HEK293T (cell line): Measurements from ENCODE around the gene S100A13.
"Not testable (repeated sequence)": the region's sequence is repeated elsewhere in the genome, so short reads cannot be mapped to it uniquely, and the experiment has no call there.

ENCODE experiments used
- CTCF ChIA-PET: fragments of 350-600 bp; formaldehyde crosslinking; extraction: SDS; loops from one replicate; lab custom pipeline; 2021; ENCODE audit warnings: antibody characterized with exemption, inconsistent platforms; lab: Yijun Ruan, JAX
- POLR2A ChIA-PET: fragments of 350-600 bp; formaldehyde crosslinking; extraction: SDS; loops from one replicate; lab custom pipeline; 2020; ENCODE audit warnings: antibody characterized with exemption, inconsistent platforms; lab: Yijun Ruan, JAX
- DNase-seq: peaks from one replicate; pipeline ENCODE4 v3.0.0; 2012; ENCODE audit warnings: mixed read lengths; ENCODE audit errors: extremely low spot score
- ARNT ChIP-seq: fragments of 450-650 bp; IDR thresholded peaks from 2 replicates; pipeline ENCODE4 v1.6.1; 2017; ENCODE audit warnings: mild to moderate bottlenecking
- BHLHE40 ChIP-seq: fragments of 450-650 bp; IDR thresholded peaks from 2 replicates; pipeline ENCODE4 v1.6.1; 2016; ENCODE audit warnings: mild to moderate bottlenecking, moderate library complexity, borderline replicate concordance
- CTBP1 ChIP-seq: fragments of 450-650 bp; IDR thresholded peaks from 2 replicates; pipeline ENCODE4 v1.6.1; 2016; ENCODE audit warnings: borderline replicate concordance
- ELF4 ChIP-seq: fragments of 450-650 bp; IDR thresholded peaks from 2 replicates; pipeline ENCODE4 v1.6.1; 2017; ENCODE audit warnings: antibody characterized with exemption
- FOXA1 ChIP-seq: fragments of 450-650 bp; IDR thresholded peaks from 2 replicates; pipeline ENCODE4 v1.6.1; 2016; ENCODE audit warnings: mild to moderate bottlenecking
- FOXK2 ChIP-seq: fragments of 450-650 bp; IDR thresholded peaks from 2 replicates; pipeline ENCODE4 v1.6.1; 2016; ENCODE audit warnings: mild to moderate bottlenecking
- FOXM1 ChIP-seq: fragments of 450-650 bp; IDR thresholded peaks from 2 replicates; pipeline ENCODE4 v1.6.1; 2017; ENCODE audit warnings: mild to moderate bottlenecking, borderline replicate concordance
- HDGF ChIP-seq: fragments of 450-650 bp; IDR thresholded peaks from 2 replicates; pipeline ENCODE4 v1.6.1; 2017; ENCODE audit warnings: antibody characterized with exemption, borderline replicate concordance
- L3MBTL2 ChIP-seq: fragments of 450-650 bp; conservative IDR thresholded peaks from 2 replicates; pipeline ENCODE4 v1.6.1; 2016; ENCODE audit warnings: mild to moderate bottlenecking
- LEF1 ChIP-seq: fragments of 450-650 bp; IDR thresholded peaks from 2 replicates; pipeline ENCODE4 v1.6.1; 2017; ENCODE audit warnings: mild to moderate bottlenecking, borderline replicate concordance
- NFRKB ChIP-seq: fragments of 450-650 bp; IDR thresholded peaks from 2 replicates; pipeline ENCODE4 v1.6.1; 2016; ENCODE audit warnings: mild to moderate bottlenecking, moderate library complexity
- SP1 ChIP-seq: fragments of 450-650 bp; IDR thresholded peaks from 2 replicates; pipeline ENCODE4 v1.6.1; 2017
- SUZ12 ChIP-seq: fragments of 450-650 bp; IDR thresholded peaks from 2 replicates; pipeline ENCODE4 v1.6.1; 2016; ENCODE audit warnings: mild to moderate bottlenecking
- TARDBP ChIP-seq: fragments of 450-650 bp; IDR thresholded peaks from 2 replicates; pipeline ENCODE4 v1.6.1; 2016
- ZNF384 ChIP-seq: fragments of 450-650 bp; IDR thresholded peaks from 2 replicates; pipeline ENCODE4 v1.6.1; 2016
- TF ChIP-seq, protein P1 (sequence below): fragments of 450-650 bp; IDR thresholded peaks from 2 replicates; pipeline ENCODE4 v1.6.1; 2016

The S100A13 gene

DNA sequence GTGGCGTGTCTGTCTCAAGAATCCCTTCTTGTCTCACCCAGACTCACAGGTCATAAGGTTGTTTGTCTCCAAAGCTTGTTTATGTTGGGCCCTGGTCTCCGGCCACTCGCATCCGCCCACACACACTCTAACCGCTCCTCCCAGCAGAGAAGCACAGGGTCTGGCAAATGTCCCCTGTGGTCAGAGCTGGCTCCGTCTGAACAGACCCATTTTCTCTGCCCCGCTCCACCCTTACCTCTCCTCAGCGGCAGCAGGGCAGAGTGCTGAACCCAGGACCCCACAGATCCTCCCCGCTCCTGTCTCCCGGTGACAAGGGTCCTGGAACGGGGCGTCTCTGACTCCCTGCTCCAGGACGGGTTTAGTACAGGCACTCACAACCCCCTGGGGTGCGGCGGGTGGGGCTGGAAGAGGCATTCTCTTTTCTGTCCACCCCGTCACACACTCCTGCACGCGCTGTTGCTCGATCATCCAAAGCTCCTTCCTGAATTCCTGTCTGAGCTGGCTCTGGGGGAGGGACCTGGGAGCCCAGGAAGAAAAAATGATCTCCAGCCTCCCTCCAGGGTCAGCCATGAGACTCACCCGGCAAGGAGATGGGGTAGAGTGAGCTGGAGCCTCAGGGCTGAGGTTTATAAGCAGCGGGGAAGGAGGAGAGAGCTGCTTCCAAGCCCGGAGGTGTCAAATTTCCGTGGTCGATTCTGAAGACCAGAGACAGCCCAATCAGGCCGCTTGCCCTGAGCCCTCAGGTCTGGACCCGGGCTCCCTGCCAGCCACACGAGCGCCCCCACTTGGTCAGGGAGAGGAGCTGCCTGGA is at the start of gene S100A13:
Gene S100A13 (minus strand): TSS at position 602 of the 811 bp plus-strand sequence. CDS start 1,033 bp downstream, outside the sequence.
- peak; percentile 94 for DNase-seq
- ChIA-PET POLR2A (interaction anchor here (0.6 to 2.6 kb wide), 40 partner anchors 7 to 364 kb away, joined by 3 to 72 read pairs (median 6); partner anchors contain the start of genes CHTOP, CREB3L4, INTS3 and RPS27), CTCF (interaction anchor here (0.6 to 2.7 kb wide), 32 partner anchors 9 to 272 kb away, joined by 3 to 27 read pairs (median 5); partner anchors contain the start of genes ILF2, S100A14 and S100A16)
- no peak for TF ChIP-seq FOXK2
- TF ChIP-seq L3MBTL2, result peak; percentile 53
- TF ChIP-seq SUZ12, result no peak
- no peak for TF ChIP-seq NFRKB

GRCh38 chr1:153673511-153673910 is 46.2 kb upstream of the S100A13 start:
- CTCF ChIA-PET, result no interaction called here
- no peak for TF ChIP-seq SP1
- TF ChIP-seq, protein P1, sequence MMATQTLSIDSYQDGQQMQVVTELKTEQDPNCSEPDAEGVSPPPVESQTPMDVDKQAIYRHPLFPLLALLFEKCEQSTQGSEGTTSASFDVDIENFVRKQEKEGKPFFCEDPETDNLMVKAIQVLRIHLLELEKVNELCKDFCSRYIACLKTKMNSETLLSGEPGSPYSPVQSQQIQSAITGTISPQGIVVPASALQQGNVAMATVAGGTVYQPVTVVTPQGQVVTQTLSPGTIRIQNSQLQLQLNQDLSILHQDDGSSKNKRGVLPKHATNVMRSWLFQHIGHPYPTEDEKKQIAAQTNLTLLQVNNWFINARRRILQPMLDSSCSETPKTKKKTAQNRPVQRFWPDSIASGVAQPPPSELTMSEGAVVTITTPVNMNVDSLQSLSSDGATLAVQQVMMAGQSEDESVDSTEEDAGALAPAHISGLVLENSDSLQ, result no peak
- TF ChIP-seq HDGF, result no peak
- TF ChIP-seq SUZ12, result no peak
- TF ChIP-seq NFRKB, result no peak
- TF ChIP-seq ELF4, result no peak
- no peak for TF ChIP-seq BHLHE40
- TF ChIP-seq TARDBP, result no peak
- no peak for TF ChIP-seq ZNF384
- TF ChIP-seq ARNT, result no peak
- no peak for TF ChIP-seq FOXK2
- TF ChIP-seq FOXA1, result no peak
- no peak for TF ChIP-seq L3MBTL2
- TF ChIP-seq LEF1, result no peak
- TF ChIP-seq FOXM1, result no peak
- no peak for TF ChIP-seq CTBP1
- DNase-seq, result no peak
- POLR2A ChIA-PET, result interaction anchor here (1.1 kb wide), 1 partner anchor 317 kb away, joined by 4 read pairs; the partner anchor contains the start of gene RPS27

GRCh38 chr1:153671628-153672353 is 44.5 kb upstream of the S100A13 start:
- CTCF ChIA-PET, result interaction anchor here (0.6 to 1.8 kb wide), 10 partner anchors 9 to 333 kb away, joined by 3 to 9 read pairs (median 4); no protein-coding TSS in a partner anchor
- DNase-seq, result not testable (repeated sequence)
- POLR2A ChIA-PET, result interaction anchor here (0.7 to 3.0 kb wide), 14 partner anchors 12 to 323 kb away, joined by 3 to 20 read pairs (median 3); partner anchors contain the start of genes CHTOP, INTS3 and S100A13
- TF ChIP-seq ZNF384, result peak; percentile 82

- CTCF ChIA-PET, result interaction anchor here (0.7 to 1.8 kb wide), 5 partner anchors 10 to 332 kb away, joined by 3 to 4 read pairs (median 4); no protein-coding TSS in a partner anchor
- POLR2A ChIA-PET, result interaction anchor here (0.8 to 3.0 kb wide), 7 partner anchors 12 to 113 kb away, joined by 3 to 20 read pairs (median 3); partner anchors contain the start of genes CHTOP, INTS3 and S100A13
- no peak for TF ChIP-seq SUZ12
- TF ChIP-seq NFRKB, result peak; percentile 70
- TF ChIP-seq ELF4, result peak; percentile 17; the same call in 1 of the 2 replicates
- no peak for TF ChIP-seq LEF1
- TF ChIP-seq CTBP1, result peak; percentile 9; the same call in 1 of the 2 replicates
- TF ChIP-seq, protein P1, result peak; percentile 50; the same call in 1 of the 2 replicates
- peak; percentile 63; the same call in 1 of the 2 replicates for TF ChIP-seq TARDBP
- no peak; the same call in 1 of the 2 replicates for TF ChIP-seq ARNT
- TF ChIP-seq ZNF384, result peak; percentile 80
- no peak for TF ChIP-seq BHLHE40
- TF ChIP-seq FOXA1, result no peak
- no peak for TF ChIP-seq HDGF
- peak; percentile 90 for TF ChIP-seq L3MBTL2
- peak; percentile 64; the same call in 1 of the 2 replicates for TF ChIP-seq FOXM1
- DNase-seq, result peak; percentile 99
Observed at GRCh38 chr1:153670859-153671627, 43.7 kb upstream of the S100A13 start, which contains the start of gene ILF2. ILF2 (minus strand) TSS chr1:153670993; CDS start chr1:153670922, 71 bp downstream.

DNA sequence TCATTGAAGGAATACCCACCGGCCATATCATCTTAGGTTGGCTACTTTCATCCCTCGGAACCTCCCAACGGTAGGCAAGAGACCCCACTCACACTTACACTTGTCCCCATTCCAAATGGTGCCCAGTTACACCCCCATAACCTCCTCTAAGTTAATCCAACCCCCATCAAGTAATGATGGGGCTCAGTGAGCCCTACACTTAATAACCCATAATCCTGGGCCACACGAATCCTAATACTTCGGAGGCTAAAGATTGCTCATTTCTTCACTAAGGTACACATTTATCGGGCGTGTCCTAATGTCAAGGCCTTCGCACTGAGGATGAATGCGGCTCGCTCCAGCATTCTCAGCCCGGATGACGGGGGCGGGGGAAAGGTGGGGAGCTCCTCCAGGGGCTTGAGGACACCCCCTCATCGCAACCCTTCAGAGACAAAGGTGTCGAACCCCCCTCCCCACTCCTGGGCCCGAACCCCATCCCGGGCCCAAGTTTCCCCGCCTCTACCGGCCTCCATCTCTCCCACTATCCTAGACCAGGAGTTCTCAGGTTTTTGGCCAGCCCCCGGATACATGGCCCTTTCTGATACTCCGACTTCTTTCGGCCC is 43.1 kb upstream of the S100A13 start:
- TF ChIP-seq NFRKB, result no peak
- TF ChIP-seq FOXK2, result no peak
- TF ChIP-seq, protein P1, result no peak
- no peak for TF ChIP-seq ZNF384
- no peak for TF ChIP-seq BHLHE40
- TF ChIP-seq FOXM1, result no peak
- TF ChIP-seq L3MBTL2, result no peak
- TF ChIP-seq LEF1, result no peak
- TF ChIP-seq SP1, result no peak
- no peak for TF ChIP-seq TARDBP
- no peak for TF ChIP-seq SUZ12
- TF ChIP-seq CTBP1, result no peak
- TF ChIP-seq ARNT, result no peak
- TF ChIP-seq FOXA1, result no peak
- ChIA-PET POLR2A (interaction anchor here (3.0 kb wide), 1 partner anchor 36 kb away, joined by 20 read pairs; the partner anchor contains the start of gene CHTOP), CTCF (no interaction called here)
- DNase-seq, result no peak
